ENCODE results near the gene HAVCR1.
"Not testable (repeated sequence)": the region's sequence is repeated elsewhere in the genome, so short reads cannot be mapped to it uniquely, and the experiment has no call there.

The HAVCR1 gene

DNA sequence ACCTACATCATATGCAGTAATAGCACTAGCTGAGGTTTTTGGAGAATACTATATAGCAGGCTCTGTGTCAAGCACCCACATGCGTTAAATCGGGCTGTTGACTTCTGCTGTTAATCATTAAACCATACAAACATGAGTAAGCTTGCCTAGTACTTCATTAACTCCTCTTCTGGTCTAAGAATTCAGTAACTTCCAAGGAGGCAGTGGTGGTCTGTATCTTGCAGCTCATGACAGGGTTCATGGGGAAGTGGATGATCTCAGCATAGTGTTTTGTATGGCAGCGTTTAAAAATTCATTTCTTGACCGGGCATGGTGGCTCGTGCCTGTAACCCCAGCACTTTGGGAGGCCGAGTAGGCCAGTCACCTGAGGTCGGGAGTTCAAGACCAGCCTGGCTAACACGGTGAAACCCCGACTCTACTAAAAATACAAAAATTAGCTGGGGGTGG lies at the start of gene HAVCR1:
Gene HAVCR1 (minus strand): TSS at position 24 of the 447 bp plus-strand sequence. CDS start 1,173 bp downstream, outside the sequence.
- DNase-seq (ENCODE audit: low read depth in 3 of 3), result no peak

GRCh38 chr5:157107508-157107907 lies 48.6 kb upstream of the HAVCR1 start:
- no peak for DNase-seq (ENCODE audit: low read depth in 3 of 3)

- no peak for DNase-seq (ENCODE audit: low read depth in 3 of 3)
Measured at GRCh38 chr5:157106630-157107461, 47.9 kb upstream of the HAVCR1 start.

- peak in 1 of 3 donors; percentile 20 for DNase-seq (ENCODE audit: low read depth in 3 of 3)
Measured at GRCh38 chr5:157100140-157100679, 41.3 kb upstream of the HAVCR1 start.

- DNase-seq (ENCODE audit: low read depth in 3 of 3), result no peak
Measured at GRCh38 chr5:157088342-157088990, 29.6 kb upstream of the HAVCR1 start.

- no peak for DNase-seq (ENCODE audit: low read depth in 3 of 3)
Measured at GRCh38 chr5:157086751-157087359, 27.9 kb upstream of the HAVCR1 start.

GRCh38 chr5:157085930-157086329 lies 27.0 kb upstream of the HAVCR1 start:
- no peak for DNase-seq (ENCODE audit: low read depth in 3 of 3)

DNA sequence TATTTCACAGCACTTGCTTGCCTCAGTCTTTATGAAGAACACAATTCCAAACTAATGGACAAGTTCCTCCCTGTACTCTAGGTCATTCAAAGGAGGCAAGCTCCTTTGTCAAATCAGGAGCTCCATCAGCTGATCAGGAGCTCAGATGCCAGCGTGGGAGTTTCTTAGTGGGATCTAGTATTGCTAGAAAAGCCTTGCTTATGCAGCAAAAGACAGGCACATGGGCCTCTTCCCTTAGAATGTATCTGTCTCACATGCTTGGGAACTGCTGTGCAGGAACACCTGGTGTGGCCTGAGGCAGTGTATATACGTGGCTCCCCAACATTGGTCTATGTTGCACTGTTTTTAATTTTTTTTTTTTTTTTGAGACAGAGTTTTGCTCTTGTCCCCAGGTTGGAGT lies 21.4 kb upstream of the HAVCR1 start:
- DNase-seq (ENCODE audit: low read depth in 3 of 3), result no peak

GRCh38 chr5:157076558-157076957 lies 17.6 kb upstream of the HAVCR1 start:
- DNase-seq (ENCODE audit: low read depth in 3 of 3), result no peak

DNA sequence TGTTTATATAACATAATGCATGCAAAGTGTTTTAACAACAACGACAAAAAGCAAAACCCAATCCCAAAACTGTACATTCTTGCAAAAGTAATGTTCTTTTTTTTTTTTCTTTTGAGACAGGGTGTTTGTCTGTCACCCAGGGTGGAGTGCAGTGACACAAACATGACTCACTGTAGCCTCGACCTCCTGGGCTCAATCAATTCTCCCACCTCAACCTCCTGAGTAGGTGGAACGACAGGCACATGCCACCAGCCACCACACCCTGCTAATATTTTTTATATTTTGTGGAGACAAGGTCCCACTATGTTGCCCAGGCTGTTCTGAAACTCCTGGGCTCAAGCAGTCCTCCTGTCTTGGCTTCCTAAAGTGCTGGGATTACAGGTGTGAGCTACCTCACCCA lies 13.6 kb upstream of the HAVCR1 start:
- peak in 1 of 3 donors; percentile 8 for DNase-seq (ENCODE audit: low read depth in 3 of 3)

DNA sequence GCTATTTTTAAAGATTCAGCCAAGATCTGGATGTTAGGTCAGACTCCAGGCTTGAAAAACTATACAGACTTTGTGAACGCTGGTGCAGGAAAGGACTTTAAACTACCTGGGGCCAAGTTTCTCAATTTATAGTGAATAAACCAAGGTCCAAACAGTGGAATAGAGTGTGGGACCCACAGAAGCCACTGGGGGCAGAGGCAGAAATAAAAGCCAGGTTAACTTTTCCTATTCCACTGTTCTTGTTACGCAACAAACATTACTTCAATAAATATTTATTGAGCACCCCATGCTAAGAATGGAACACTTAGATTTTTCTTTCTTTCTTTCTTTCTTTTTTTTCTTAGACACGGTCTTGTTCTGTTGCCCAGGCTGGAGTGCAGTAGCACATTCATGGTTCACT lies 11.0 kb upstream of the HAVCR1 start:
- no peak for DNase-seq (ENCODE audit: low read depth in 3 of 3)

- no peak for DNase-seq (ENCODE audit: low read depth in 3 of 3)
Measured at GRCh38 chr5:157068785-157069184, 9.9 kb upstream of the HAVCR1 start.

DNA sequence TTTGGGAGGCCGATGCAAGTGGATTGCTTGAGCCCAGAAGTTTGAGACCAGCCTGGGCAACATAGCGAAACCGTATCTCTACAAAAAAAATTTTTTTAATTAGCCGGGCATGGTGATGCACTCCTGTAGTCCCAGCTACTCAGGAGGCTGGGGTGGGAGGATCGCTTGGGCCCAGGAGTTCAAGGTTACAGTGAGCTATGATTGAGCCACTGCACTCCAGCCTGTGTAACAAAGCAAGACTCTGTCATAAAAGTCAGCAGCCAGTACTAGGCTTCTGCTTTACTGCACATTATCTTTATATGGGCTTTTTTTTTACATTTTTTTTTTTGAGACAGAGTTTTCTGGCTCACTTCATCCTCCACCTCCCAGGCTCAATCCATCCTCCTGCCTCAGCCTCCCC lies 9.4 kb upstream of the HAVCR1 start:
- no peak for DNase-seq (ENCODE audit: low read depth in 3 of 3)

GRCh38 chr5:157067005-157067404 lies 8.1 kb upstream of the HAVCR1 start:
- DNase-seq (ENCODE audit: low read depth in 3 of 3), result no peak

DNA sequence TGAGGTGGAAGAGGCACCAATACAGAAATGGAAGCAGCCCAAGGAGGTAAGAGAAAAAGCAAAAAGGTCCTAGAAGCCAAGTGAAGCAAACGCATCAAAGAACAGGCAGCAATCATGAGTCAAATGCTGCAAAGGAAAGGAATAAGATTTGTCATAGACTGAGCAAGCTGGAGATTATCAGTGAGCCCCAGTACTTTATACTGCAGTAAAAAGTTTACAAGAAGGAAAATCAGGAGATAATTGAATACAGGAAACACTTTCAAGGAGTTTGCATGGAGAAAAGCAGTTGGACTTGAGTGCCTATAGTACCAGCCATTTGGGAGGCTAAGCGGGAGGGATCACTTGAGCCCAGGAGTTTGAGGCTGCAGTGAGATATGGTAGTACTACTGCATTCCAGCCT lies 7.2 kb upstream of the HAVCR1 start:
- no peak for DNase-seq (ENCODE audit: low read depth in 3 of 3)

DNA sequence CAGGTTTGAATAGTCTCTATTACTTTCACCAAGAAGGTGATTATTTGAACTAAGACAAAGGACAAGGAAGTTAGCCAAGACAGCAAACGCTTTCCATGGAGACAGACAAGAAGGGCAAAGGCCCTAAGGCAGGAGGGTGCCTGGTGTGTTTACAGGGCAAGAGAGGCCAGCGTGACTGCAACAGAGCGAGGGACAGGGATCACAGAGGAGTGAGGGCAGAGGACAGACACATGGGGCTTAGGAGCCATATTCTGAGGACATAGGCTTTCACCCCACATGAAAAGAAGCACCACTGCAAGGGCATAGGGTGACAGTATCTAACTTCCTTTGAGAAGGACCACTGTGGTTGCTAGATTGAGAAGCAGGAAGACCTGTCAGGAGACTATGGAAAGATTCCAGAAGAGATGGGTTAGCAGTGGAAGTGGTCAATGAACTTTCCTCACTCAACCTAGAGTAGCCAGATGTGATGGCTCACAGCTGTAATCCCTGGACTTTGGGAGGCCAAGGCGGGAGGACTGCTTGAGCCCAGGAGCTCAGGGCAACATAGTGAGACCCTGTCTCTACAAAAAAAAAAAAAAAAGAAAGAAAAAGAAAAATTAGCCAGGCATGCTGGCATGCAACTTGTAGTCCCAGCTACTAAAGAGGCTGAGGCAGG lies 5.0 kb upstream of the HAVCR1 start:
- no peak for DNase-seq (ENCODE audit: low read depth in 3 of 3)

GRCh38 chr5:157059891-157060290 lies 975 bp upstream of the HAVCR1 start:
- no peak for DNase-seq (ENCODE audit: low read depth in 3 of 3)

GRCh38 chr5:157057459-157058370 lies 1.2 kb downstream of the HAVCR1 start:
- DNase-seq (ENCODE audit: low read depth in 3 of 3), result no peak

DNA sequence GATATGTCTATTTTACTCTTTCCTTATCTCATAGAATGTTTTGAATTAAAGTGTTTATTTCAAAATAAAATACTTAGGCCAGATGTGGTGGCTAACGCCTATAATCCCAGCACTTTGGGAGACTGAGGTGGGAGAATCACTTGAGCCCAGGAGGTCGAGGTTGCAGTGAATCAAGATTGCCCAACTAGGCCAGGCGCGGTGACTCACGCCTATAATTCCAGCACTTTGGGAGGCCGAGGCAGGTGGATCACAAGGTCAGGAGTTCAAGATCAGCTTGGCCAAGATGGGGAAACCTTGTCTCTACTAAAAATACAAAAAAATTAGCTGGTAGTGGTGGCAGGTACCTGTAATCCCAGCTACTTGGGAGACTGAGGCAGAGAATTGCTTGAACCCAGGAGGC lies 2.1 kb downstream of the HAVCR1 start:
- DNase-seq (ENCODE audit: low read depth in 3 of 3), result not testable (repeated sequence)

GRCh38 chr5:157051604-157052245 lies 7.2 kb downstream of the HAVCR1 start:
- DNase-seq (ENCODE audit: low read depth in 3 of 3), result no peak
